Lung (tissue), 12 donors: Measurements from ENCODE around the gene GIPC2. TPM values are rescaled to one million over a fixed set of nuclear protein-coding genes. Genes with fewer than 3 reads are reported as not detected.
A peak's percentile ranks its signal among the peaks of the same experiment; 100 is the strongest.

ENCODE experiments used
- ATAC-seq: fragments of 200-7000 bp; cut with Tn5 transposase; one replicate; pipeline ENCODE4 v1.9.1; 2020; ENCODE audit warnings: moderate number of reproducible peaks; ENCODE audit not compliant: insufficient read depth, low FRiP score
- DNase-seq, 3 donors: peaks; one replicate each; pipeline ENCODE4 v3.0.0-alpha.2; 2013 to 2017
- H3K27ac ChIP-seq, 2 donors: one replicate each; pipeline ENCODE4 v1.5.1; 2013; ENCODE audit warnings: mild to moderate bottlenecking in 2 of 2, moderate library complexity in 2 of 2, control low read depth in 1 of 2, inconsistent platforms in 1 of 2, low read depth in 1 of 2, low read length in 1 of 2
- H3K27me3 ChIP-seq, 3 donors: one replicate each; pipeline ENCODE4 v1.5.1; 2013; ENCODE audit warnings: low read length in 2 of 3; ENCODE audit not compliant: control insufficient read depth in 3 of 3, insufficient read depth in 3 of 3
- H3K36me3 ChIP-seq, 4 donors: one replicate each; pipeline ENCODE4 v1.5.1; 2013; ENCODE audit warnings: low read length in 4 of 4, mild to moderate bottlenecking in 1 of 4, moderate library complexity in 1 of 4; ENCODE audit not compliant: control insufficient read depth in 4 of 4, insufficient read depth in 4 of 4
- H3K4me1 ChIP-seq, 5 donors: one replicate each; pipeline ENCODE4 v1.5.1; 2013; ENCODE audit warnings: low read length in 5 of 5, mild to moderate bottlenecking in 2 of 5, moderate library complexity in 1 of 5; ENCODE audit not compliant: control insufficient read depth in 5 of 5, insufficient read depth in 5 of 5
- H3K4me3 ChIP-seq: one replicate; pipeline ENCODE4 v1.5.1; 2013; ENCODE audit warnings: mild to moderate bottlenecking, control low read depth, moderate library complexity
- H3K9ac ChIP-seq, 2 donors: one replicate each; pipeline ENCODE4 v1.5.1; 2013; ENCODE audit warnings: low read length in 2 of 2, control low read depth in 1 of 2; ENCODE audit not compliant: insufficient read depth in 1 of 2
- H3K9me3 ChIP-seq, 4 donors: one replicate each; pipeline ENCODE4 v1.5.1; 2013; ENCODE audit warnings: low read length in 3 of 4, mild to moderate bottlenecking in 1 of 4, moderate library complexity in 1 of 4; ENCODE audit not compliant: control insufficient read depth in 4 of 4, insufficient read depth in 3 of 4
- CTCF ChIP-seq: IDR thresholded peaks from 2 replicates; pipeline ENCODE4 v1.5.1; 2012; ENCODE audit warnings: mild to moderate bottlenecking; ENCODE audit errors: control extremely low read depth, extremely low read depth
- WGBS, 2 donors: extraction: QIAGEN DNeasy Blood & Tissue Kit; methylation state at CpG; one replicate each; pipeline ENCODE4 v1.1.7; 2013; 5-methylcytosine and 5-hydroxymethylcytosine counted together
- polyA plus RNA-seq, 2 donors: library from polyadenylated mRNA; stranded (reverse); fragments of 200-250 nt; gene quantifications; one replicate each; pipeline ENCODE4 v1.2.1, GENCODE V29; 2013
- total RNA-seq, 2 donors: library from RNA; depleted of rRNA in 1 of 2; stranded (reverse); fragments of >200 nt in 1 of 2; gene quantifications; one replicate each; pipeline ENCODE4 v1.2.1, GENCODE V29; 2014 to 2021
- donor health status: control.
- donor health status: control.
- donor health status: Bipolar disorder and iron deficiency.
- donor health status: healthy.
- donor health status: DM: yes; HTN: yes; CAD: no.

The GIPC2 gene
- total and polyA plus RNA-seq, 4 donors = 0.94 to 2.5 (median 1.8) TPM

GRCh38 chr1:78141531-78142231, 95.9 kb downstream of the GIPC2 start:
- TF ChIP-seq CTCF = no peak
- H3K4me1 ChIP-seq = no peaks in the 10 kb centered on the region
- WGBS, 2 donors = 85 to 95% methylated on average over 3 of the region's 3 CpGs
- DNase-seq (no peak), ATAC-seq (no peak)
- H3K27ac ChIP-seq = no peak overlapping the region
- no peaks in the 10 kb centered on the region for H3K36me3 ChIP-seq
- no peaks in the 10 kb centered on the region for H3K9me3 ChIP-seq
- no peak overlapping the region for H3K4me3 ChIP-seq
- H3K9ac ChIP-seq = no peak overlapping the region
- H3K27me3 ChIP-seq = no peaks in the 10 kb centered on the region

GRCh38 chr1:78142736-78143135, 97.0 kb downstream of the GIPC2 start:
- peak overlapping the region; percentile 19 for H3K4me3 ChIP-seq
- H3K4me1 ChIP-seq = no peaks in the 10 kb centered on the region
- H3K9ac ChIP-seq = no peak overlapping the region
- DNase-seq = no peak
- H3K27me3 ChIP-seq = no peaks in the 10 kb centered on the region
- peak overlapping the region in 1 of 2 donors; percentile 26 for H3K27ac ChIP-seq
- H3K9me3 ChIP-seq = no peaks in the 10 kb centered on the region
- TF ChIP-seq CTCF = no peak
- no peak for ATAC-seq
- no peaks in the 10 kb centered on the region for H3K36me3 ChIP-seq
- WGBS, 2 donors = 92 to 97% methylated on average over 4 of the region's 4 CpGs

- H3K36me3 ChIP-seq = no peaks in the 10 kb centered on the region
- H3K27ac ChIP-seq = peak overlapping the region in 1 of 2 donors; percentile 26
- no peaks in the 10 kb centered on the region for H3K4me1 ChIP-seq
- DNase-seq (no peak), ATAC-seq (peak; percentile 34)
- no peak overlapping the region for H3K9ac ChIP-seq
- TF ChIP-seq CTCF = no peak
- 33 to 36% methylated on average over 4 of the region's 4 CpGs for WGBS, 2 donors
- no peaks in the 10 kb centered on the region for H3K9me3 ChIP-seq
- H3K27me3 ChIP-seq = no peaks in the 10 kb centered on the region
- peak overlapping the region; percentile 19 for H3K4me3 ChIP-seq
Observed at GRCh38 chr1:78143152-78143551, 97.4 kb downstream of the GIPC2 start.

- Histone ChIP-seq H3K9ac (no peak overlapping the region), H3K27me3 (no peaks in the 10 kb centered on the region), H3K27ac (no peak overlapping the region), H3K9me3 (no peaks in the 10 kb centered on the region), H3K4me3 (no peak overlapping the region), H3K4me1 (no peaks in the 10 kb centered on the region), H3K36me3 (no peaks in the 10 kb centered on the region)
- peak; percentile 36 for ATAC-seq
- 71 to 88% methylated on average over 2 of the region's 2 CpGs for WGBS, 2 donors
- peak in 2 of 3 donors; percentile 25 to 57 for DNase-seq
- TF ChIP-seq CTCF = no peak
Observed at GRCh38 chr1:78143673-78144072, 97.9 kb downstream of the GIPC2 start.
